Middle frontal gyrus (tissue), 1 donor: ENCODE data around the gene OR6V1.
"Not testable (repeated sequence)": the region's sequence is repeated elsewhere in the genome, so short reads cannot be mapped to it uniquely, and the experiment has no call there.

Source experiments
- DNase-seq: peaks from one replicate; pipeline ENCODE4 v3.0.0-alpha.2; 2015; ENCODE audit warnings: low spot score; ENCODE audit errors: extremely low spot score

The OR6V1 gene

GRCh38 chr7:143042790-143043271 is 9.3 kb upstream of the OR6V1 start:
- no peak for DNase-seq

- no peak for DNase-seq
Observed at GRCh38 chr7:143043391-143043790, 8.8 kb upstream of the OR6V1 start.

- DNase-seq = no peak
Observed at GRCh38 chr7:143046426-143046851, 5.7 kb upstream of the OR6V1 start.

GRCh38 chr7:143047326-143047725 is 4.8 kb upstream of the OR6V1 start:
- no peak for DNase-seq

GRCh38 chr7:143048827-143049226 is 3.3 kb upstream of the OR6V1 start:
- no peak for DNase-seq

GRCh38 chr7:143049362-143049761 is 2.8 kb upstream of the OR6V1 start:
- no peak for DNase-seq

- no peak for DNase-seq
Observed at GRCh38 chr7:143050931-143051330, 1.2 kb upstream of the OR6V1 start.

GRCh38 chr7:143054621-143055020 is 2.5 kb downstream of the OR6V1 start:
- DNase-seq = no peak

GRCh38 chr7:143055754-143056153 is 3.6 kb downstream of the OR6V1 start:
- no peak for DNase-seq

GRCh38 chr7:143063741-143064140 is 11.6 kb downstream of the OR6V1 start:
- no peak for DNase-seq

- no peak for DNase-seq
Observed at GRCh38 chr7:143068446-143068845, 16.3 kb downstream of the OR6V1 start.

- no peak for DNase-seq
Observed at GRCh38 chr7:143069912-143070500, 17.9 kb downstream of the OR6V1 start.

- DNase-seq = no peak
Observed at GRCh38 chr7:143073556-143073955, 21.4 kb downstream of the OR6V1 start.

GRCh38 chr7:143074141-143074540 is 22.0 kb downstream of the OR6V1 start:
- DNase-seq = no peak

GRCh38 chr7:143085109-143085508 is 33.0 kb downstream of the OR6V1 start:
- no peak for DNase-seq

- DNase-seq = not testable (repeated sequence)
Observed at GRCh38 chr7:143085610-143086009, 33.5 kb downstream of the OR6V1 start.

- DNase-seq = not testable (repeated sequence)
Observed at GRCh38 chr7:143088549-143089231, 36.5 kb downstream of the OR6V1 start.

GRCh38 chr7:143096146-143096545 is 44.0 kb downstream of the OR6V1 start:
- DNase-seq = no peak

GRCh38 chr7:143099579-143099978 is 47.4 kb downstream of the OR6V1 start:
- DNase-seq = not testable (repeated sequence)
